Peyer's patch (tissue), 4 donors: ENCODE measurements around the gene COBL.

Experiments
- POLR2A ChIP-seq, 2 donors: fragments of 450-650 bp; IDR thresholded peaks; one replicate each; pipeline ENCODE4 v1.5.1; 2017; ENCODE audit warnings: antibody characterized with exemption in 2 of 2, mild to moderate bottlenecking in 2 of 2, moderate library complexity in 2 of 2
- TF ChIP-seq, protein P1 (sequence below), 6 experiments: fragments of 450-650 bp in 4 of 6; fragments of 200-600 bp in 2 of 6; sonication (generic) in 1 of 6; IDR thresholded peaks; one replicate each; pipeline ENCODE4 v1.5.1; 2017 to 2019; ENCODE audit warnings: antibody characterized with exemption in 6 of 6, mild to moderate bottlenecking in 3 of 6, moderate library complexity in 1 of 6

DNA sequence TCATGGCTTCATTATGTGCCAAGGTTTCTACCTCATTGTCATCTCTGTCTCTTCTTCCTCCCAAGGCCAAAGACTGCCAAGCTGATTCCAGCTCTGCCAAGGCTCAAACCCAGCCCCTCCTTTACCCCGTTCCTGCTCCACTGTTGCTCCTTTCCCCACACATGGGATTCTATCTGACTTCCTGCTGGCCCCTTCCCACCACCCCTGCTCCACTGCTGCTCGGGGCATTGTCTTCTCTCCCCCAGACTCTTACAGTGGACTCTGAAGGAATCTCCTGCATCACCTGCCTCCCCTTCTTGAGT, 86.3 kb downstream of the COBL start:
- no peak for TF ChIP-seq POLR2A (IDR thresholded peaks at IDR 0.05)
- TF ChIP-seq, protein P1, sequence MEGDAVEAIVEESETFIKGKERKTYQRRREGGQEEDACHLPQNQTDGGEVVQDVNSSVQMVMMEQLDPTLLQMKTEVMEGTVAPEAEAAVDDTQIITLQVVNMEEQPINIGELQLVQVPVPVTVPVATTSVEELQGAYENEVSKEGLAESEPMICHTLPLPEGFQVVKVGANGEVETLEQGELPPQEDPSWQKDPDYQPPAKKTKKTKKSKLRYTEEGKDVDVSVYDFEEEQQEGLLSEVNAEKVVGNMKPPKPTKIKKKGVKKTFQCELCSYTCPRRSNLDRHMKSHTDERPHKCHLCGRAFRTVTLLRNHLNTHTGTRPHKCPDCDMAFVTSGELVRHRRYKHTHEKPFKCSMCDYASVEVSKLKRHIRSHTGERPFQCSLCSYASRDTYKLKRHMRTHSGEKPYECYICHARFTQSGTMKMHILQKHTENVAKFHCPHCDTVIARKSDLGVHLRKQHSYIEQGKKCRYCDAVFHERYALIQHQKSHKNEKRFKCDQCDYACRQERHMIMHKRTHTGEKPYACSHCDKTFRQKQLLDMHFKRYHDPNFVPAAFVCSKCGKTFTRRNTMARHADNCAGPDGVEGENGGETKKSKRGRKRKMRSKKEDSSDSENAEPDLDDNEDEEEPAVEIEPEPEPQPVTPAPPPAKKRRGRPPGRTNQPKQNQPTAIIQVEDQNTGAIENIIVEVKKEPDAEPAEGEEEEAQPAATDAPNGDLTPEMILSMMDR (IDR thresholded peaks at IDR 0.05), result no peak
